Measurements from ENCODE around the gene KIAA0513.

The KIAA0513 gene

GRCh38 chr16:85004587-85005205 lies 22.9 kb upstream of the KIAA0513 start:
- DNase-seq, result no peak

- peak; percentile 59 for DNase-seq
Measured at GRCh38 chr16:85005285-85006069, 22.1 kb upstream of the KIAA0513 start.

GRCh38 chr16:85006639-85007038 lies 21.0 kb upstream of the KIAA0513 start:
- no peak for DNase-seq

GRCh38 chr16:85007496-85008214 lies 19.9 kb upstream of the KIAA0513 start:
- DNase-seq, result no peak

GRCh38 chr16:85008271-85008670 lies 19.3 kb upstream of the KIAA0513 start:
- no peak for DNase-seq

GRCh38 chr16:85010446-85010930 lies 17.1 kb upstream of the KIAA0513 start:
- DNase-seq, result no peak

- DNase-seq, result peak; percentile 92
Measured at GRCh38 chr16:85010931-85011845, 16.4 kb upstream of the KIAA0513 start, which contains the start of gene ZDHHC7. Gene ZDHHC7 (minus strand): TSS chr16:85011535. CDS start chr16:84990618, 20,917 bp downstream.

- DNase-seq, result no peak
Measured at GRCh38 chr16:85011846-85012284, 15.7 kb upstream of the KIAA0513 start.

- no peak for DNase-seq
Measured at GRCh38 chr16:85014311-85014710, 13.3 kb upstream of the KIAA0513 start.

GRCh38 chr16:85015481-85016187 lies 12.0 kb upstream of the KIAA0513 start:
- no peak for DNase-seq

- no peak for DNase-seq
Measured at GRCh38 chr16:85017151-85017550, 10.4 kb upstream of the KIAA0513 start.

- no peak for DNase-seq
Measured at GRCh38 chr16:85017633-85018032, 10.0 kb upstream of the KIAA0513 start.

GRCh38 chr16:85018529-85019236 lies 8.9 kb upstream of the KIAA0513 start:
- no peak for DNase-seq

GRCh38 chr16:85019659-85020245 lies 7.8 kb upstream of the KIAA0513 start:
- no peak for DNase-seq

- DNase-seq, result no peak
Measured at GRCh38 chr16:85025781-85026653, 1.6 kb upstream of the KIAA0513 start.

- DNase-seq, result no peak
Measured at GRCh38 chr16:85026703-85027102, 892 bp upstream of the KIAA0513 start.

GRCh38 chr16:85027958-85028684 lies 526 bp downstream of the KIAA0513 start:
- no peak for DNase-seq

- no peak for DNase-seq
Measured at GRCh38 chr16:85028685-85029407, 1.3 kb downstream of the KIAA0513 start.

Measured in right hindlimb (tissue), 1 donor.